ENCODE results near the gene ZBTB20. TPM values are rescaled to one million over a fixed set of nuclear protein-coding genes. Genes with fewer than 3 reads are reported as not detected.

Gene ZBTB20
- total and polyA plus RNA-seq, 12 donors: 0.57 to 105 (median 86.8) TPM

DNA sequence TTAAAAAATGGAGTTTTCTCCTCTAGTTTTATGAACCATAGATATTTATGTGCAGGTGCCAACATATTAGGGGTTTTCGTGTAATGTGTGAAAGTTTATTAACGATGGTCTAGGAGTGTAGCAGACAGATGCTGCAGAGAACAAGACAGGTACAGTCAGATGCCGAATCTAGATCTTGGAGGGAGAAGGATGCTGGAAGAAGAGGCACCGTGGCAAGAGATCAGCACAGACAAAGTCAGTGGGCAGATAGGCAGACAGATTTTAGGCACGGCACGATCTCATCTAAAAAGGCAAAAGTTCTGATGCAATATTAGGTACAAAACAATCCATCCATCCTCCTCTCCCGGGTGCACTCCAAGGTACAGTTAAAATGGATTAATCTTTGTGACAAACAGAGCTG is 691.7 kb downstream of the ZBTB20 start:
- Histone ChIP-seq H3K27me3 (no peaks in the 10 kb centered on the region), H3K27ac (peak overlapping the region in 7 of 10 donors; percentile 49 to 89 (median 77)), H3K9me3 (no peaks in the 10 kb centered on the region), H3K4me1 (peaks cover 0 to 72% (median 56%) of the 10 kb centered on the region in 9 donors), H3K36me3 (no peaks in the 10 kb centered on the region), H3K4me3 (peak overlapping the region in 8 of 10 donors; percentile 41 to 59 (median 56))
- WGBS, 2 donors: 54 to 60% methylated on average over 7 of the region's 7 CpGs
- no peak for ATAC-seq
- DNase-seq: no peak
- TF ChIP-seq, protein P1, sequence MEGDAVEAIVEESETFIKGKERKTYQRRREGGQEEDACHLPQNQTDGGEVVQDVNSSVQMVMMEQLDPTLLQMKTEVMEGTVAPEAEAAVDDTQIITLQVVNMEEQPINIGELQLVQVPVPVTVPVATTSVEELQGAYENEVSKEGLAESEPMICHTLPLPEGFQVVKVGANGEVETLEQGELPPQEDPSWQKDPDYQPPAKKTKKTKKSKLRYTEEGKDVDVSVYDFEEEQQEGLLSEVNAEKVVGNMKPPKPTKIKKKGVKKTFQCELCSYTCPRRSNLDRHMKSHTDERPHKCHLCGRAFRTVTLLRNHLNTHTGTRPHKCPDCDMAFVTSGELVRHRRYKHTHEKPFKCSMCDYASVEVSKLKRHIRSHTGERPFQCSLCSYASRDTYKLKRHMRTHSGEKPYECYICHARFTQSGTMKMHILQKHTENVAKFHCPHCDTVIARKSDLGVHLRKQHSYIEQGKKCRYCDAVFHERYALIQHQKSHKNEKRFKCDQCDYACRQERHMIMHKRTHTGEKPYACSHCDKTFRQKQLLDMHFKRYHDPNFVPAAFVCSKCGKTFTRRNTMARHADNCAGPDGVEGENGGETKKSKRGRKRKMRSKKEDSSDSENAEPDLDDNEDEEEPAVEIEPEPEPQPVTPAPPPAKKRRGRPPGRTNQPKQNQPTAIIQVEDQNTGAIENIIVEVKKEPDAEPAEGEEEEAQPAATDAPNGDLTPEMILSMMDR (IDR thresholded peaks at IDR 0.05): no peak
- intact Hi-C loops (cut with DNase I): loop anchor here in 1 of 10 donors (5.0 kb wide), 1 partner anchor 62 kb away; no protein-coding TSS in a partner anchor

DNA sequence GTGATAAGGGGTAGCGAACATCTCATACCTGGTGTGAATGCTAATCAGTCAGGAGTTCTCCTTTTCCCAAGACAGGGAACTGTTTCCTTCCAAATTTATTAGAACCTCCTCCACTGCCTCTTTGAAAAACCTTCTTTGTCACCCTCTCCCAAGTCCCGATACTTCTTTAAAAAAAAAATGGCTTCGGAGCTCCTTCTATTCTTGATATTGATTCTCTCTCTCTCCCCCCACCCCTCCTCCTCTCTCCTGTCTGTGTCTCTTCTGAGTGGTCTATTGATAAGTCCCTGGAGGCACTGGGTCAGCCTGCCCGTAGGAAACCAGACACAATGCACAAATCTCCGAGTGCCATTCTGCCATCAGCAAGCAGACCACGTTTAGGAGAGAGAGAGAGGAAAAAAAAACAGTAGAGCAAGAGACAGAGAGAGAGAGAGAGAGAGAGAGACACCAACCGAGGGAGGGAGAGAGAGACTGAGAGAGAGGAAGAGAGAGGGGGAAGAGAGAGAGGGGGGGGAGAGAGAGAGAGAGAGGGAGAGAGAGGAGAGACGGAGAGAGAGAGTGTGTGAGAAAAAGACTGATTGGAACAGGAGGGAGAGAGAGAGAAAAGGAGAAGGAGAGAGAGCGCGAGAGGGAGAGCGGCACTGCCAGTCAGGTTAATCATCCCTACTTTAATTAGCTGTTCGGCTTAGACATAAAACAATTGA is 692.4 kb downstream of the ZBTB20 start:
- DNase-seq (peak in 1 of 2 donors; percentile 21), ATAC-seq (peak; percentile 30 to 66 (median 42))
- Histone ChIP-seq H3K27me3 (no peaks in the 10 kb centered on the region), H3K4me3 (peak overlapping the region in 9 of 10 donors; percentile 36 to 59 (median 56)), H3K4me1 (peaks cover 0 to 80% (median 59%) of the 10 kb centered on the region in 9 donors), H3K27ac (peak overlapping the region; percentile 10 to 89 (median 61)), H3K36me3 (no peaks in the 10 kb centered on the region), H3K9me3 (no peaks in the 10 kb centered on the region)
- TF ChIP-seq, protein P1 (IDR thresholded peaks at IDR 0.05): no peak
- 9 to 11% methylated on average over 12 of the region's 12 CpGs for WGBS, 2 donors
- intact Hi-C loops (cut with DNase I): loop anchor here in 2 of 10 donors (5.0 kb wide), 3 partner anchors 37 to 168 kb away; no protein-coding TSS in a partner anchor

DNA sequence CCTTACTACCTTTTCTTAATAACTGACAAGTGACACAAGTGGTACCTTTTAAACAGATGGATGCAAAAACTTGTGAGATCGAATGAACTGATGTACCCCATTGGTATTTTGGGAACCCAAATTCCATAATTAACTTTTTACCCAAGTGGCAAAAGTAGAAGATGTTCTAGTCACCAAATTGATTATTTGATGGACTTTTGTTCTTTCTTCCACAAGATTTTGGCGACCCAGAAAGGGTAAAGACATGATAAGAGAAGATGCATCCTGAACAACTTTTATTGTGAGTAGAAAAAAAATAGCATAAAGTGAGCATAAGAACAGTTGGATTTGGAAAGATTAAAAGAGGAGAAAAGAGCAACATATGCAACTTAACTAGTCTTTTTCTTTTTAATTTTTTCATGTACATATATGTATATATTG is 693.7 kb downstream of the ZBTB20 start:
- DNase-seq: no peak
- H3K4me1 ChIP-seq: peaks cover 0 to 71% (median 59%) of the 10 kb centered on the region in 9 donors
- ATAC-seq: no peak
- H3K27me3 ChIP-seq: no peaks in the 10 kb centered on the region
- WGBS, 2 donors: 80 to 93% methylated on average over 2 of the region's 2 CpGs
- peak overlapping the region in 6 of 10 donors; percentile 41 to 59 (median 56) for H3K4me3 ChIP-seq
- H3K36me3 ChIP-seq: no peaks in the 10 kb centered on the region
- TF ChIP-seq, protein P1 (IDR thresholded peaks at IDR 0.05): no peak
- intact Hi-C loops (cut with DNase I): loop anchor here in 2 of 10 donors (5.0 kb wide), 2 partner anchors 36 to 169 kb away; no protein-coding TSS in a partner anchor
- no peaks in the 10 kb centered on the region for H3K9me3 ChIP-seq
- H3K27ac ChIP-seq: peak overlapping the region in 8 of 10 donors; percentile 17 to 89 (median 68)

DNA sequence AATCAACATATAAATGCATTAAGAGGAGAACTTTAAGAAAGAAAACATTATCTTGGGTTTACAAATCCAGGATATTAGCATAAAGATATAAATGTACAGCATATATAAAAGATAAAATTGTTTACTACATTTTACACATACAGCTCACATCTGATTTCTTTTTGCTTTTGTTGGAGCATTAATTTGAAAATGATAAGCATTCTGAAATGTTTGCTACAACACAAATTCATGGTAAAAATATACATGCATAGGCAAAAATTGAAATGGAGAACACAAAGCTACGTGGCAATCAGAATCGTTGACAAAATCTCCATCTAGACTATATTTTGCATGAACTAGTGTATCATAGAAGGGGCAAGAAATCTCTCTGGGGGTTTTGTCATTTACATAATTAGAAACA is 694.2 kb downstream of the ZBTB20 start:
- peak overlapping the region in 1 of 10 donors; percentile 59 for H3K4me3 ChIP-seq
- H3K4me1 ChIP-seq: peaks cover 0 to 71% (median 57%) of the 10 kb centered on the region in 9 donors
- intact Hi-C loops (cut with DNase I): loop anchor here in 2 of 10 donors (5.0 kb wide), 2 partner anchors 36 to 169 kb away; no protein-coding TSS in a partner anchor

More for the DNA sequence above, 694.2 kb downstream of the ZBTB20 start:
- ATAC-seq (no peak), DNase-seq (no peak)
- no peaks in the 10 kb centered on the region for H3K27me3 ChIP-seq
- H3K27ac ChIP-seq: peak overlapping the region in 8 of 10 donors; percentile 17 to 89 (median 73)
- TF ChIP-seq, protein P1 (IDR thresholded peaks at IDR 0.05): no peak
- WGBS, 2 donors: 47 to 58% methylated on average over 2 of the region's 2 CpGs
- H3K36me3 ChIP-seq: no peaks in the 10 kb centered on the region
- H3K9me3 ChIP-seq: no peaks in the 10 kb centered on the region

Data from heart right ventricle (tissue), 16 donors.